ENCODE data around the gene RAB6A. TPM values are rescaled to one million over a fixed set of nuclear protein-coding genes. Genes with fewer than 3 reads are reported as not detected.
A peak's percentile ranks its signal among the peaks of the same experiment; 100 is the strongest.
"Not testable (repeated sequence)": the region's sequence is repeated elsewhere in the genome, so short reads cannot be mapped to it uniquely, and the experiment has no call there.

Gene RAB6A
- 82.4 TPM for total RNA-seq

DNA sequence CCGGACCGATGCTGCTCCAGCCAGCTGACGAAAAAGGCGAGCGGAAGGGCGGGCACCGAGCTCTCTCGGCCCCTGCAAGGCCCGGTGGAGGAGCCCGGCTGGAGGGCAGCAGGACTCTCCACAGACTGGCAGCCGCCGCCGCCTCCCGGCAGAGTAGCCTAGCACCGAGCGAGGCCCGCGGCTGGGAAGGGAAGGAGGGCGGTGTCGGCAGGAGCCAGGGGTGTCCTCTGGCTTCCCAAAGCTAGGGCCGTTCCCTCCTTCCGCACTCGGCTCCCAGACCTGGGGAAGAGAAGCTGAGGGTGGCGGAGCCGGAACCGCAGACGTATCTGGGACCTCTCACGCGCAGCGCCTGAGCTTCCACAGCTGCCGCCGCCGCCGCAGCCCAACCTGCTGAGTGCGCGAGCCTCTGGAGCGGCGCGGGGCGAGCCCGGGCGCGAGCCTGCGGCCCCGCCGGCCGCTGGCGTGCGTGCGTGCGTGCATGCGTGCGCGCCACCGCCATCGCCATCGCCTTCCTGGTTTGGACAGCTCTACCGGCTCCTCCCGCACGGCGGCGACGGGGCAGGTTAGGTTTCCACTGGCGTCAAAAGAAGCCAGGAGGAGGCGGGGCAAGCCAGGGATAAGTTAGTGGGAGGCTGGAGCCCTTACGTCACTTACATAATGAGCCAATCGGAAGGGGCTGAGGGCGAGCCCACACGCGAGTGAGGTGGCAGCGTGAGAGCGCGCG is at the start of gene RAB6A:
Gene RAB6A, minus strand, starts transcription at position 396 of the 724 bp plus-strand sequence. CDS start 439 bp downstream, outside the sequence.
- DNase-seq: peak; percentile 100

DNA sequence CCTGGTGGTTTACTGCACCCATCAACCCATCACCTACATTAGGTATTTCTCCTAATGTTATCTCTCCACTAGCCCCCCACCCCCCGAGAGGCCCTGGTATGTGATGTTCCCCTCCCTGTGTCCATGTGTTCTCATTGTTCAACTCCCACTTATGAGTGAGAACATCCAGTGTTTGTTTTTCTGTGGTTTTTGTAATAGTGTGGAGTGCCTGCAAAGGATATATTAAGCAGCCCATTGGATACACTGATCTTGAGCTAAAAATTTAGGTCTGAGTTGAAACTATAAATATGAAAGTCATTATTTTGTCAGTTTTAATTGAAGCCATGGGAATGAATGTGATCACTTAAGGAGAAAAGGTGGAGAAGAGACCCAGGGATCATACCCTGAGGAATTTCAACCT is 49.8 kb upstream of the RAB6A start:
- DNase-seq: no peak

DNA sequence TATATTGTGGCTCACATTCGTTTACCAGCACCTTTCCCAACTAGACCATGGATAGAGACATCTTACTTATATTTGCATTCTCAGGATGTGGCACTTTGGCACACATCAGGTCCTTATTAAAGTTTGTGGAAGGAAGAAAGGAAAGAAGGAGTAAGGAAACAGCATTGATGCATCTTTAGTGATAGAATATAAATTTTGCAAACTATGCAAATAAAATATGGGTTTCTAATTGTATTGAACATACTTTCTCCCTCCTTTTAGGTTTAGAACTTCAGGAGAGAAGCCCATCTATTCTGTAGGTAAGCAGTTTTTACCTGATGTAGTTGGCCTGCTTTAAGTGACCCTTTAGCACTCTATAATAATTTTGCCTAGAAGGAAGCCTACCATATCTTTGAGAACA is 47.2 kb upstream of the RAB6A start:
- no peak for DNase-seq

DNA sequence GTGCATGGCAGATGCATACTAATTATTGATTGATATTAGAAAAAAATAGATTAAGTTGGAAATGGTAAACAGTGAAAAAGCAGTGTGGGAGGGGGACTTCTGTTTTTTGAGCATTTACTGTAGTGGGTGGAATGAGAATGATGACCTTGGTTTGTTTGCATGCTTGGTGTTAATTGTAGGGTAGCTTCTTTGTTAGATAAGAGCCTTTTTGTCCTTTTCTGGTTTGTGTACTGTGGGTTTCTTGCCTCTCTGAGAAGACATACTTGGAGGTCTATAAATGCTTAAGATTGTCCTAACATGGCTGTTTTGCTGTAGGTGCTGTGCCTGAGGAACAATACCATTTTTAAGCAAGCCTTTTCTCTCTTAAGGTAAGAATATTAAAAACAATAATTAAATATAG is 43.8 kb upstream of the RAB6A start:
- DNase-seq: no peak

DNA sequence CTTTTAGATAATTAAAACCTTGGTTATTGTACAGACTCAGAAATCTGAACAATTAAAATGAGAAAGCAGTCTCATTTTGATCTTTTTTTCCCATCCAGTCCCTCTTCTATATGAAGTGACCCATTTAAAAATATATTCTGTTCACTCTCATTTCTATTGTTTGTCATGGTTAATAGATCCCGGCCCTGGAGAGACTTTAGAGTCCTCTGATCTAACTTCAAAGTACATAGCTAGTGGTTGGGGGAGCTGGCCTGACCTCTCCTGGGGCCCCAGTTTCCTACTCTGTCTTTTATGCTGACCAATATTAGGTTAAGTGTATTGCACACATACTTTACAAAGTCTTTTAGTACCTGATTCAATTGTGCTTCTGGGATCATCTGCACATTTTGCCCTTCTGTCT is 40.3 kb upstream of the RAB6A start:
- DNase-seq: no peak

DNA sequence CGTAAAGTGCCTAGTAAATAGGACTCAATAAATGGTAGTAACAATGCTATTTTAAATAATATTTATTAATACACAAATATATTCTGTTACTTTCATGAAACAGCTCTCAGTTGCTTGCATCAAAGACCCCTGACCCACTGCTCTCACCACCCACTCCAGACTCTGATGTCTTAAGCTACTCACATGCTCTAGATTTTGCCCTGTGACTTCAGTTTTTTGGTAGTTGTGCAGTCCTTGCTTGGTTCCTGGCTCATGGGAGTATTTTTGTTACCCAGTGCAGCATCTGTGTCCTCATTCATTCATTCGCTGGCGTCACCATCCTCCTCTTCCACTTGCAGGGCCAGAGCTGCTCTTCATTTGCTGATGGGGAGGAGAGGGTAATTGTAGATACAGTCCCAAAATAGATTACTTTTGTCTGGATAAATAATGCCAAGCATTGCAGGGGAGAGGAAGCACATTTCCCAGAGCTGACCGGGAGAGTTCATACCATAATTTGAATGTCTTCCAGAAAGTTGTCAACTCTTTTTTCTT is 39.5 kb upstream of the RAB6A start:
- no peak for DNase-seq

DNA sequence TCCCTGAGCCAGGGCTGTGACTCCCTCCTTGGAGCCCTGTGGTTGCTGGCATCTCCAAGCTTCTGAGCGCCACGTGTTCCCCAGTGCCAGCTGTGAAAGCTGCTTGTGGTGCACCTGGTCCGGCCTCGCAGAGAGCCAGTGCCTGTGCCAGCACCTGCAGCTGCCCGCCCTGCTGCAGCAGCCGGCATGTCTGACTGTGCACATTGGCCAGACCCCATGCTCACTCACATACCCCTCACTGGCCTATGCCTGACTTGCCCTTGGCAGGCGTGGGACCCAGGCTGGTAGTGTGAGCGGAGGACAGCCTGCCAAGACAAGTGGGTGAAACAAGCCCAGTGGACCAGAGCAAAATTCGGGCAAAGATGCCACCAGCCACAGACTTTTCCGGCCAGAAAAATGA is 36.6 kb upstream of the RAB6A start:
- no peak for DNase-seq

DNA sequence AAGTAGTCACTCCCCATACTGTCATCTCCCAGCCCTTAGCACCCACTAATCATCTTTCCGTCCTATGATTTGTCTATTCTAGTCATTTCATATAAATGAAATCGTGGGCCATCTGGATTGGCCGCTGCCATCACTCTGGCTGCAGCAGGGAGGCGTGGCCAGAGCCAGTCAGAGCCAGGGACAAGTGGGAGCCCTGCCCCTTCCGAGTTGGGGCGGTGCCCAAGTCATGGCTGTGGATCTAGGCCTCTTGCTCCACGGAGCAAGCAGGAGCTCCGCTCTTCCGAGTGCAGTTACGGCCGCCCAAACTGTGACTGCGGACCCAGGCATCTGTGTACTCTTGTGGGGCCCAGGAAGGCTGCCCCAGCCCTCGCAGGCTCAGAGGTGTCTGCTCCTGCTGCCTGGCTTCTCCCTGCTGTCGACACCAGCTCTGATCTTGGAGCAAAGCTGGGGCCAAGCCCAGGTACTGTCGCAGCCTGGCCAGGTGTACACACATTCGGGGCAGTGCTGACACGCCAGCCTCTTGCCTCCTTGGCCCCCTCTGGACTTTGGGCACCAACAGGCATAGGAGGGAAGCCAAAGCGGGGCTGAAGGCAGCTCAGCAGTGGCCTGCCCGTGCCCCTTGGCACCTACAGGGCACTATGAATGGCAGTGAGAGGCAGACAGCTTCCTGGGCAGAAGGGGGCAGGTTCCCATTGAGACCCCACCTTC is 35.2 kb upstream of the RAB6A start:
- DNase-seq: no peak

DNA sequence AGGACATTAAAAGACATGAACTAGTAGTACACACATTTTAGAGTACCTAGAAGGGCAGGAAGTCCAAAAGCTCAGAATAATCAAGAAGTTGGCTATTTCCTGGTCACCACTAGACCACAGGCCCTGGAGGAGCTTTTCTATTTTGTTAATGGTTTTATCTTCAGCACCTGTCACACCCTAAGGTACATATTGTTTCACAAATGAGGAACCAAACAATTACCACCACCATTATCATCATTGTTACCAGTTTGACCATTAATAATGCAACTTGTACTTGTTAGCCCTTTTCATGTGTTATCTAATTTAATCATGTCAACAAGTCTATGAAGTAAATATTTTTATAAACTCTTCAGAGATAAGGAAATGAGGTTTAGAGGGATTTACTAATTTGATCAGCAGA is 31.7 kb upstream of the RAB6A start:
- DNase-seq: no peak

DNA sequence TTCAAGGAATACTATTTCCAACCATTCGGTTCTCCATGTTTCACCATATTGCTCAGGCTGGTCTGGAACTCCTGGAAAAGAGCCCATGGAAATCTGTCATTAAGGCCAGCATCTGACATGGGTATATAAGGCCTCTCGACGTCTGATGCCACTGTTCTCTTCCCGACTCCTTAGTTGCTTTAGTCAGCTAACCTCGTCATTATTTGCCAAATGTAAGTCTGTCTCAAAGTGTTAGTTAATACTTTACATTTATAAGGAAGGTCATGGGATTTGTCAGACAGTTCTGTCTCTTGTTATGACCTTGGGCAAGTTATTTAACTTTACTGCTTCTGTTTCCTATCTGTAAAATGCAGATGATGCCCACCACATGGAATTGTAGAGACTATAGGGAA is 28.4 kb upstream of the RAB6A start:
- DNase-seq: no peak

DNA sequence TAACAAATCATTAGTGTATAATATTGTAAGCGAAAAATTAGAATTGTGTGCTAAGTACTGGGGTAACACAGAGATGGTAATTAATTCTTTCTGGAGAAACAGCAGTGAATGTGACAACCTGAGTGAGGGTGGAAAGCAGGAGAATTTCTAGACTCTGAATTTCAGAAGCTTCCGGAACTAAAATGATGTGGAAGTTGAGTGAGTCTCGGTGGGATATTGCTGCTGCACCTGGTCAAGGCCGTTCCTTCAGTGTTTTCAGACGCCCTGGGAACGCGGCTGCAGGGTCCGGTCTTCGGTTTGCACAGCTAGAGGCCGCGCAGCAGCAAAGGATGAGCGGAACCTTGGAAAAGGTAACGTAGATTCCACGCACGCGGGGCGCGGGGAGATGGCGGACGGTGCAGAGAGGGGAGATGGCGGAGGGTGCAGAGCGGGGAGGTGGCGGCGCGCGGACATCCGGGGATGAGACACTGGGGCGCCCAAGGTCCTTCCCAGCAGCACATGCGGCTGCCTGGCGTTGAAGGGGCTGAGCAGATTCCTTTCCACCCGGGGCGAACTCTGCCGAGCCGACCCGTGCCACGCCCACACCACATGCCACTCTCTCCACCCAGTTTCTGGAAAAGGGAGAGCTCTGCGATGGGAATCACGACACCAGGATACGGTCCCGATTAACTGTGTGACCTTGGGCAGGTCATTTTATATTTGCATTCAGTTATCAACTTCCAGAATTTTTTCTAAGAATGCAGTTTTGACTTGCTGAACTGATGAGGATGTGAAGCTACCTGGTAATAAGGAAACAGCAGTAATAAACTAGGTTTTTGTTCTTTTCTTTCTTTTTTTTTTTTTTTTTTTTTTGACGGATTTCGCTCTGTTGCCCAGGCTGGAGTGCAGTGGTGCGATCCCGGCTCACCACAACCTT is 27.0 kb upstream of the RAB6A start, which contains the start of gene MRPL48:
Gene MRPL48, plus strand, starts transcription at position 232 of the 916 bp plus-strand sequence. Its CDS starts 98 bp downstream, at position 330.
- peak; percentile 89 for DNase-seq

DNA sequence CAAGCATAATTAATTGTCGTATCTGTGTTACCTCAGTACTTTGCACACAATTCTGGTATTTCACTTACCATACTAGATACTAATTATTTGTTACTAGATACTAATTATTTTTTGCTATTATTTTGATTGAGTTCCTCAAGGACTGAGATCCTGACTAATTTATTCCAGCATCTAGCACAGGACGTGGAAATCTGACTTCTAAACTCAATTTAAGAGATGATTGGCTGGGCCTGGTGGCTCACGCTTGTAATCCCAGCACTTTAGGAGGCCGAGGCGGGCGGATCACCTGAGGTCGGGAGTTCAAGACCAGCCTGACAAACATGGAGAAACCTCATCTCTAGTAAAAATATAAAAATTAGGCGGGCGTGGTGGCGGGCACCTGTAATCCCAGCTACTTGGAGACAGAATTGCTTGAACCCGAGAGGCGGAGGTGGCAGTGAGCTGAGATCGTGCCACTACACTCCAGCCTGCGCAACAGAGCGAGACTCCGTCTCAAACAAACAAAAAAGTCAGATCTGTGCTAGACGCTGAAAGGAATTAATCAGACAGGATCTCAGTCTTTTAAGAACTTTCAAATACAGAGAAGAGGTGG is 26.3 kb upstream of the RAB6A start:
- DNase-seq: no peak

DNA sequence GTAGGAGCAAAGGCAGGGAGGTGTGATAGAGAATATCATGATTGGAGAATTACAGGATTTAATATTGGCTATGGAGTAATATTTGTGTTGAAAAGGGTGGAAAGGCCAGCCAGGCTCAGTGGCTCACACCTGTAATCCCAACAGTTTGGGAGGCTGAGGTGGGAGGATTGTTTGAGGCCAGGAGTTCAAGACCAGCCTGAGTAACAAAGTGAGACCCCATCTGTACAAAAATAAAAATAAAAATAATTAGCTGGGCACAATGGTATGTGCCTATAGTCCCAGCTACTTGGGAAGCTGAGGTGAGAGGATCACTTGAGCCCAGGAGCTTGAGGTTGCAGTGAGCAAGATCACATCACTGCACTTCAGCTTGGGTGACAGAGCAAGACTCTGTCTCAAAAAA is 24.6 kb upstream of the RAB6A start:
- DNase-seq: not testable (repeated sequence)

DNA sequence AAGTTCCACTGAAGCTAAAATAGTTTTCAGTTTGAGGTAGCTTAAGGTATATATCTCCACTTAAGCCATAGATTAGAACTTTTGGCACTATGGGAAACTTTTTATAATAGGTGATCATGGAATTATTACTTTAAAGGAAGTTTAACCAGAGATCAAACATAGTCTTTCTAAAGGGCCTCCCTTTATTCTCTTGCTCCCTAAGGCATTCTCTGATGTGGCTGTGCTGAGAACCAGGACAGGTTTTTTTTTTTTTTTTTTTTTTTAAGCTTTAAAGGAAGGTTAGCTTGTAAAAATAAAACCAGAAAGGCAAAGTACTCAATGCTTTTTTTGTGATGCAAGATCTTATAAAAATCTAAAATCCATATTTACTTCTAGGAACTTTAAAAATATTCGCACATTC is 23.9 kb upstream of the RAB6A start:
- DNase-seq: no peak

DNA sequence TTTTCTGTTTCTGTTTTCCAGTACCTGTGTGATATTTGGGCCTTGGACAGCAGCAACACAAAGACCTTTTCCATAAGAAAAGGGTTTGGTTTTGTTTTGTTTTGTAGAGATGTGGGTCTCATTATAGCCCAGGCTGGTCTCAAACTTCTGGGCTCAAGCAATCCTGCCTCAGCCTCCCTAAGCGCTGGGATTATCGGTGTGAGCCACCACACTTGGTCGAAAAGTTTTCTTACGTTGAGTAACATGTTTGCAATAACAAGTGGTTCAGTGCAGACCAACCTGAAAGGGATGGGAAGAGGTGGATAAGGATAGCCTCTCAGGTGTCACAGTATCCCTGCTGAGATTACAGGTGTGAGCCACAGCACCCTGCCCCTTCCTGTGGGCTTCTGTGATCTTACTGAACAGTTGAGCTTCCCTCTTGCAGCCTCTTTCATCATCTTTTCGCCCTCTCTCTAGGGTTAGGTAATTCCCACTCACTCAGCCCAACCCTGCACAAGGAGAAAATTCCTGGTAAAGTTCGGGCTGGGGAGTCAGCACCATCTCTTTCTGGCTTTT is 23.3 kb upstream of the RAB6A start:
- no peak for DNase-seq

DNA sequence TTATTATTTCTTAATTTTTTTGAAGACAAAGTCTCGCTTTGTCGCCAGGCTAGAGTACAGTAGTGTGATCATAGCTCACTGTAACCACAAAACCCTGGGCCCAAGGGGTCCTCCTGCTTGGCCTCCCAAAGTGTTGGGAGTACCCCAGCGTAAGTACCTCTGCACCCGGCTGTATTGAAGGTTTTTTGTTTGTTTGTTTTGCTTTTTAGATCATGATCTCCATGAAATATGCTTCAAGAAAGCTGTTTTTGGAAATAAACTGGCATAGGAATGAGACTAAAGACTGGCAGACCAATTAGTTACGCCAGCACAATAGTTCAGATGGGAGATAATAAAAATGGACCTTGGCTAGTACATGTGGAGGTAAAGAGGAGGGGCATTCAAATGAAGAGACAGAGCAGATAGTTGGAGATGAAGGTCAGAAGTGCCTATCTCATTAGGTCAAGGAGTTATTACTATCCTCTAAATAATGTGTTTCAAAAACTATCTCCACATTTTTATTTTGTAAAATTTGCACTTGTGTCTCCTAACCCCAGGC is 22.7 kb upstream of the RAB6A start:
- DNase-seq: no peak

DNA sequence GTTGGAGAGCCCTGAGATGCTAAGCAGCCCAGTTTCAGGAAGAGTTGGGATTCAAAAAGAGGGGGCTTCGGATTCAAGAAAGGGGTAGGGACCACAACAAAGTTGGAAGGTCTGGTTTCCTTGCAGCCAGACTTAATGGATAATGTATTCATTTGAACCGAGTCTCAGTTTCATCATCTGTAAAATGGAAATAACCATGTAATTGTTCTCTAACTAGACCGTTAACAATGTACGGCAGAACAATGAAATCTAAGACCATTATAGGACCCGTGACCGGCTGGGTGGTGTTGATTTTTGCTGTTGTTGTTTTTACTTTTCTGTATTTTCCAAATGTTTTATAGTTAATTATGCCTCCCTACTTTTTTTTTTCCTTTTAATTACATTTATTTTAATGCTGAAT is 20.4 kb upstream of the RAB6A start:
- DNase-seq: no peak

DNA sequence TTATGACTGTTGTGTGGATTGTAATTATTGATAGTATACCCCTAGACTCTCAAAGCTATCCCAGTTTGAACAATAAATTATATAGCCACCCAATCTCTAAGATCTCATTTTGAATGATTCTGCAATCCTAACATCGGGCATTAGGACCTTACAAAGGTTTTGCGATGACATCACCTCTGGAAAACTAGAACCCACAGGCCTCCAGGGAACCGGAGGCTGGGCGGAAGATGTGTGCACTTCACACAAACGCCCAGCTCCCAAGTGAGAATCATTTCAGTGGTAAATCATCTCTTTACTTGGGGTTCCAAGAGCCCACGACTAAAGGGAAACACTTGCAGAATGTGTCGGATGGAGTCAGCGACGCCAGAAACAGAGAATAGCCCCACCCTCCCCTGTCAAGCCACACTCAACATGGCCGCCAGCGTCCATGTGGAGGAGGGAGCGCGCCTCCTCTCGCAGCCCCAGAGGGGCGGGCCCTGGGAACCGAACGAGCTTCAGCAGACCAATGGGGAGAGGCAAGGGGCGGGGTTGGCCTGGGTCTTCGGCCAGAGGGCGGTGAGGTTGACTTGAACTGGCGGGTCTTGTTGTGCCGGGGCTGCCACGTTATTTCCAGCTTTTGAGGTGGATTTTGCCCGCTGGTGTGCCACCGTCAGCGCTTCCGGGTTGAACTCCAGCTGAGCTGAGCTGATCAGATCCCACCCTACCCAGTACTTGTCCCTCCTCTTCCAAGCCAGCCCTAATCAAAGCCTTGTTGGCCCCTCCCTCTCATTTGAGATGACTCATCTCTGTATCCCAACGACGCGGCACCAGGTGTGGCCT is 18.4 kb upstream of the RAB6A start:
- peak; percentile 99 for DNase-seq

DNA sequence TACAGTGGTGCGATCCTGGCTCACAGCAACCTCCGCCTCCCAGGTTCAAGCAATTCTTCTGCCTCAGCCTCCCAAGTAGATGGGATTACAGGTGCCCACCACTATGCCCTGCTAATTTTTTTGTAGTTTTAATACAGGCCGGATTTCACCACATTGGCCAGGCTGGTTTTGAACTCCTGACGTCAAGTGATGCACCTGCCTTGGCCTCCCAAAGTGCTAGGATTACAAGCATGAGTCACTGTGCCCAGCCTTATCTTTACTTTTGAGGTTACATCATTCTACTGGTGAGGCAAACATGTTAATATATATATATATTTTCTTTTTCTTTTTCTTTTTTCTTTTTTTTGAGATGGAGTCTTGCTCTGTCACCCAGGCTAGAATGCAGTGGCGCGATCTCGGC is 9.9 kb upstream of the RAB6A start:
- not testable (repeated sequence) for DNase-seq

DNA sequence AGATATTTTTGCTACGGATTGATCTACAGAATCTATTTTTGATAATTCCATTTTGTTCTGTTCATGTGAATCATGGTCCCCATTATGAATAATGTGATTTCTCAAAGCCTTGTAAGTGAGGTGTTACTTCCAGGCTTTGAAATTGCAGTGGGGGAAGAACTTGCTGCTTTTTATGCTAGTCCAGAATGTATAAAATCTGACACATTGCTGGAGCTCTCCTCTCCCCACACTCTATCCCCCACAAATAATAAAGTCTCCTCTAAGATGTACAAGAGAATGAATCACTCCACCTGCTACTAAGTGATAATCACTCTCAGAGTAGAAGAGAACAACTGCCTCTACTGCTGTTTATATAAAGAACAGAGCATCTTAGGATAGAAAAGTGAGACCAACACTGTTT is 5.9 kb upstream of the RAB6A start:
- DNase-seq: no peak

DNA sequence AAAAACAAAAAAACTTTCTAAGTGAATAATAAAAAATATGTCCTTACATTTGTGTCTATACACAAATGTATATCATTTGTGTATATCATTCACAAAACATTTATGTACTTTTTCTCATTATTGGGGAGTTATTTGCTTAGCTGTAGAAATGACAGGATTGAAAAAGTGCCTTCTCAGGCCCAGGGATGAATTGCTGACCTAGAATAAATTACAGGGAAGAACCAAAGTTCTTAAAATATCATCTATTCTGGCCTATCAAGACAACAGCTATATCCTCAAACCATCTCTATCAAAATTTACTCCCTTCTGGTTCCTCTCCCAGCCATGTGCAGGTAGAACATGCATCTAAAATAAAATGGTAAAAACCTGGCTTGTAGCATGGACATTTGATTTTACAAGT is 1.9 kb upstream of the RAB6A start:
- no peak for DNase-seq

All from skin of body (tissue), 2 donors.